Activated CD8-positive, alpha-beta memory T cell treated with anti-CD3 and anti-CD28 coated beads for 1 hour (primary cell): ENCODE measurements around the gene ARG2.

Experiments
- DNase-seq, 2 donors: peaks; one replicate each; pipeline ENCODE4 v3.0.0-alpha.2; 2020; ENCODE audit warnings: low read depth in 1 of 2; ENCODE audit errors: extremely low read depth in 1 of 2

Gene ARG2

DNA sequence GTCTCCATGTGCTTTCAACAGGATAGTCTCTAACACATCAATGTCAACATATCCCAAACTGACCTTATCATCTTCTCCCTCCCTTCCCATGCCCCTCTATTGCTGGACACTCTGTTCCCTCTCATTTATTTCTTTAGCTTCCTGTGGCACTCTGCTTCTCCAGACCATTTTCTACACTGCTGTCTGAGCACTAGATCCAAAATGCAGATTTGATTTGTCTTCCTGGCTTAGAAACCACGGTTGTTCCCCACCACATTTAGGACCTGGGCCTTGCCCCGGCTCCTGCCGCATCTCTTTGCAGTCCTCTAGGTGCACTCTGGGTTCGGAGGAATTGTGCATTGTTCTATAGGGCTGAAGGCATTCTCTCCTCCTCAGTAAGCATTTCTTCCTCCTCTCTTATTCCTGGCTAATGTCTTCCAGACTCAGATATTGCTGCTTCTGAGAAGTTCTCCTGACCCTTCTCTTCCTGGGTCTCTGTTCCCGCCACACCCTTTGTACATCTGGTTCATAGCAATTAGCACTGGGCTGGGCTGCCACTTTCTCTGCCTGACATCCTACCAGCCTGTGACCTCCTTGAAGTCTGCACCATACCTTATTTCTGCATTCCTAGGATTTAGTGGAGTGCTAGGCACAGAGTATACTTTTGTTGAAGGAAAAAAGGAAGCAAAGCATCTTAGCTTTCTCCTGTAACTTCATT is 13.9 kb downstream of the ARG2 start:
- DNase-seq: no peak

DNA sequence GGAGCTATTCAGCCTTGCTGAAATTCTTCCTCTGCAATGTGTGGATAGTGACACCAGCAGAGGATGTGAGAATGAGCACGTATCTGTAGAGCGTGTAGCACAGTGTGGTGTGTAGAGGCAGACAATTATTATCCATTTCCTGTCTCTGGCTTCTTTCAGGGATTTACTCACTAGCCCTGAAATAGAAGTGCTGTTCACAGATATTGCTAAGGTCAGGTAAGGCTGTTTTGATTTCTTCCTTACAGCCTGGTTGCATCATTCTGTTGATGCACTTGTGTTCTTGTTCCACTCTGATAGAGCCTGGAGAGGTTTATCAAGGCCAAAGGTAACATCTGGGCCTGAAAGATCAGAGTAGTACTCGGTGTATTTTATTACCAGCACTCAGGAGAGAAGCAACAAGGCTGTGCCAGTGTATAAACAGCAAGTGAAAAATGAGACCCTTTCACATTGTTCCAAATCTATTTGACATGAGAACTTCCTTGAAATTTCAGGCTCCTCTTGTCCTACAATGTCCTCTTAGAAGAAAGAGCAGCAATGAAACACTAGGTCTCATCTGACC is 16.7 kb downstream of the ARG2 start:
- DNase-seq: no peak

DNA sequence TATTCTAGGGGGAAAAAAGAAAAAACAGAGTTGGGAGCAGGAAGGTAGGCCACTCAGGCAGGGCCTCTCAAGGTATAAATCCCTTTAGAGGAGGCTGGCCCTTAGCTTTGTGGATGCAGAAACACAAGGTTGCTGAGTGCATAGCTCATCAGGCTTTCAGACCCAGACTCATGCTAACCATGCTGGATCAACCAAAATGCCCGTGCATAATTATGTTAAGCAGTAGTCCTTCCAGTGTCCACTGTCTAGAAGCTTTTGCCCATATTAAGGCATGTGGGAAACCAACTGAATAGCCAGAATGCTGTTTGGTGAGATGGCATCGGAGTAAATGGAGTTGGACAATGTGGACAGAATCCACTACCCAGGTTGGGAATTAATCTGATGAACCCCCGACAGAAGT is 18.9 kb downstream of the ARG2 start:
- no peak for DNase-seq

DNA sequence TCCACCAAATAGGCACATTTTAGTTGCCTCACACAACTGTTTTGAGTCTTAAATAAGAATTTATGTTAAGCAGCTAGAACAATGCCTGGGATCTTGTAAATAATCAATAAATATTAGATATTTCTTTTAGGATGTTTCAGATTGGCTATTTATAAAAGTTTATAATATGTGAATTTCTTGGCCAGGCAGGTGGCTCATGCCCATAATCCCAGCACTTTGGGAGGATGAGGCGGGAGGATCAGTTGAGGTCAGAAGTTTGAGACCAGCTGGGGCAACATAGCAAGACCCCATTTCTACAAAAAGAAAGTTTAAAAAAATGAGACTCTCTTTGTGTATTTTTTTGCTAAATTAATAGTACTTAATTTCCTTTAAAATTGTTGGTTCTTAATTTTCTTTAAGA is 21.8 kb downstream of the ARG2 start:
- DNase-seq: no peak

DNA sequence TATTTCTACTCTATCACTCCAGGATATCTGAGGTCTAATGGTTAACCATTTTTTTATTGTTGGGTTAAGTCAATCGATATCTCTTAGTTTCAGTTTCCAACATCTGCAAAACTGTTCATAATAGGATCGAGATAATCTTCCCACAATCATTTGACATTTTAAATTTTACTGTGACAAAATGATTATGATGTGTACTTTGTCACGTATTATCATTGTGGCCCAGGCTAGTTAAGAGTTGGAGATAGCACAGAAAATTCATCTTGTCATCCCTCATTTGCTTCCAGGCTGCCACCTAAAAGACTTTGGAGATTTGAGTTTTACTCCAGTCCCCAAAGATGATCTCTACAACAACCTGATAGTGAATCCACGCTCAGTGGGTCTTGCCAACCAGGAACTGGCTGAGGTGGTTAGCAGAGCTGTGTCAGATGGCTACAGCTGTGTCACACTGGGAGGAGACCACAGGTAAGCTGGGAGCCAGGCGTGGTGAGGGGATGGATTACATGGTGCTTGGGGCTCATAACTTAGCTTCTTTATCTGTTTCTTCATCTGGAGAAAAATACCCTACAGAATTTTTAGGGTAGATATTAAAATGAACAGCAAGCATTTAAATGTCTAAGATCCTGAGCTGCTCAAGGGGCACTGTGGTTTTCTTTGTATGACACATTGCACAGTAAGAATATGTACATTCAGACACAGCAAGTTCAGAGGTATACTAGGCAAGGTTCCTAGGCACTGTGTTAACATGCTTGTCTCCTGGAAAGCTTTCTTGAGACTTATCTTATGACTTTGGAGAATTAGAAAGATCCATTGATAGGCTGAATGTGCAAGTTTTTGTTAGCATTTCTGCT is 22.4 kb downstream of the ARG2 start:
- no peak for DNase-seq

DNA sequence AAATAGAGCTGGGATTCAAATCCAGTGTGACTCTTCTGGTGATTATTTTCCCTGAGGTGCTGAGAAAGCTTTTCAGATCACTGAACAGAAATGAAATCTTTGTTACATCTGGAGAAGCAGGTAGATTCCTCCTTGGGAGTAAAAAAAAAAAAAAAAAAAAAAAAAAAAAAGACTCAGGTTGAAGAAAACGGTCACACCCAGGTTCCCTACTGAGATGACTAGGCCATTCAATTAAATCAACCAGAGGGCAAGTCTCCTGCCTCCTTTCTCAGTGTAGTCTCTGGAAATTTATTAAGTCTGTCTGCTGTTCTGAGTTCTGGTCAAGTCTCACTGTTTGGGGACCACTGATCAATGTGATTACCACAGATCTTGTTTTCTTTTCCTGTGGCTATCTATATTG is 24.0 kb downstream of the ARG2 start:
- DNase-seq: no peak

DNA sequence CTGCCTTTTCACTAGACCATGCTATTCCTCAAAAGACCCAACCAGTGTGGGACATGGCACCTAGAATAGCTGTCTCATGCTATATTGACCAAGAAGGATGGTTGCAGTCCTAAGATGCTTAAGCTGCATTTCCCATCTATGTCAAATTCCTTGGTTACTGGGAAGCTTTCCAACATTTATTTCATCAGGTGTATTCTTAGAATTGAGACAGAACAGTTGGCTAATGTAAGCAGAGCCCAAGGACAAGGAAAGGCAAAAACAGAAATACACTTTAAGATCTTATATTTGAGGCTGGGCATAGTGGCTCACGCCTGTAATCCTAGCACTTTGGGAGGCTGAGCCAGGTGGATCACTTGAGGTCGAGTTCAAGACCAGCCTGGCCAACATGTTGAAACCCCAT is 24.7 kb downstream of the ARG2 start:
- DNase-seq: no peak

DNA sequence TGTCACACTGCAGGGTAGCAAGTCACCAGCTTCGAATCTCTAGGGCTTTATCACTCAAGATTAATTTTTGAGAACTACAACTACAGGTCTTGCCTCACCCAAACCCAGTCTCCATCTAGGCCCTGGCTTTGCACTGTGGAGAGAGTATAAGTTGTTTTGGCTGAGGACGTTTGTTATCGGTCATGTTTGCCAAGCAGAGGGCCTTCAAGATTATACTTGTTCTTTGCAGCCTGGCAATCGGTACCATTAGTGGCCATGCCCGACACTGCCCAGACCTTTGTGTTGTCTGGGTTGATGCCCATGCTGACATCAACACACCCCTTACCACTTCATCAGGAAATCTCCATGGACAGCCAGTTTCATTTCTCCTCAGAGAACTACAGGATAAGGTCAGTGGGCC is 25.7 kb downstream of the ARG2 start:
- DNase-seq: no peak

DNA sequence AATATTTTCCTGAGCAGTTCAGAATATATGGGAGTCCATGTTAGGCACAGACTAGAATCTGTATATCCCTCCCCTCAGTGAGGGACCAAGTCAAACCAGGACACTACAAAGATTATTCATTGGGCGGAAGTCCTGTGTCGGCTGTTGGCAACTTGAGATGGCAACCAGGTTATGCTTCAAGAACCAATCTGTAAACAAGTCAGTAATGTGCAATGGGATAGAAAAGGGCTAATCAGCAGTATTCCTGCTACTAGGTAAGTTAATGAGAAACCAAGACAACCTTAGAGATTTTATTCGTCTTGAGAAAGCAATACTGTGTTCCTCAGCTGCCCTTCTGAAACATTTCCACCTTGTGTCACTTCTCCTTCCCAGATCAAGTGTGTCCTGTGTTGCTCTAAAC is 26.4 kb downstream of the ARG2 start:
- no peak for DNase-seq

DNA sequence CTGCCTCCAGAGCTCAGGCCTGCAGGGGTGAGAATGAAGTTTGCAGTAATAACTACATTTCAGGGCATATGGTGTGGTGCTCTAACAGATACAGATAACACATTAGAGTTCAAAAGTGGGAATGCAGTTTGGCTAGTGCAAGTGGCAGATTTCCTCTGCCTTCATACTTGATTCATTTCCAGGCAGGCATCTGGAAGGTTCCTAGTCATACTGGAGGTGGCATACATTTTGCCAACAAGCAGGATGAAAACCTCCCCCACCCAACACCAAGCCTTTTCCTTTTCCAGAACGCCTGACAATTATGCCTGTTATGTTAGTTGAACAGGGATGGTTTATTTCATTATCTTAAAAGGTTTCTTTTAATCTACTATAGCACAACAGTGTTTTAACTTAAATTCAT is 30.4 kb downstream of the ARG2 start:
- no peak for DNase-seq

DNA sequence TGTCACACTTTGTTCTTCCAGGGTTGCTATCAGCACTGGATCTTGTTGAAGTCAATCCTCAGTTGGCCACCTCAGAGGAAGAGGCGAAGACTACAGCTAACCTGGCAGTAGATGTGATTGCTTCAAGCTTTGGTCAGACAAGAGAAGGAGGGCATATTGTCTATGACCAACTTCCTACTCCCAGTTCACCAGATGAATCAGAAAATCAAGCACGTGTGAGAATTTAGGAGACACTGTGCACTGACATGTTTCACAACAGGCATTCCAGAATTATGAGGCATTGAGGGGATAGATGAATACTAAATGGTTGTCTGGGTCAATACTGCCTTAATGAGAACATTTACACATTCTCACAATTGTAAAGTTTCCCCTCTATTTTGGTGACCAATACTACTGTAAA is 31.0 kb downstream of the ARG2 start:
- DNase-seq: no peak

DNA sequence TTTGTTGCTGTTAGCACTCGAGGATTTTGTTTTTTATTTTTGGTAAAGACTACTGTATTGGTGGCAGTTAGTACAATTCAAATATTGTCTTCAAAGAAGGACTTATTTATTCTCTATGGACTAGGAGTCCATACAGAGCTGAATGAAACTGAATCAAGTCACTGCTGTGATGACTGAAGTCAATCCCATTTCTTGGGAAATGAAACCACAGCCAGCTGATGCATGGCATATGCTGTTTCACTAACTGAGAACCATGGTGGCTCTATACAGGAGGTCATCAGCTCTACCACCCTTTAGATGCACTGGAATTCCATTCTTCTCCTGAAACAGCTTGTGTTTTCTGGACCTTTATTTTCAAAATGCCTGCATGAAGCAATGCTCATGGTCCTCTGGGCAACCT is 32.5 kb downstream of the ARG2 start:
- DNase-seq: no peak

DNA sequence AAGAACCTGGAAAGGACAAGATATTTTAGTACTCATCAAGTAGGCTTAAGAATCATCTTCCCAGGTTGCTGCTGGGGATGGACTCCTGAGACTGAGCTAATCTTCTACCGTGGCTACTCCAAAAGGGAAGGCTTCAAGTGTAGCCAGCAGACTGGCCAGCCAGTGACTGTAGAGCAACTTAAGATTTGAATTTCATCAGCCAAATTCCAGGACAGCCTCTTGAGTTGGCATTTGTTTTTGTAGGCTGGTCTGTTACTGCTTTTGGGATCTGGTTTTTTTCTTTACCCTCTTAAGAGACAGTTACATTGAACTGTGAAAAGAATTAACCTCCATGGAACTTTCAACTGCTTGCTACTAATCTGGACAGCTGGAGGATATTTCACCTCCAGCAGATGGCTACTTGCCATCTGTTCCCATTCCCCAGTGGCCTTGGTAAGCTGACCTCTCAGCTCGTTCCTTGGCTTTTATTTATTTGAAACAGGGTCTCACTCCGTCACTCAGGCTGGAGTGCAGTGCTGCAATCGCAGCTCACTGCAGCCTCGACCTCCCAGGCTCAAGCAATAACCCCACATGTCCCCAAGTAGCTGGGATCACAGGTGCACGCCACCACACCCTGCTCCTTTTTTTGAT is 34.0 kb downstream of the ARG2 start:
- DNase-seq: no peak

DNA sequence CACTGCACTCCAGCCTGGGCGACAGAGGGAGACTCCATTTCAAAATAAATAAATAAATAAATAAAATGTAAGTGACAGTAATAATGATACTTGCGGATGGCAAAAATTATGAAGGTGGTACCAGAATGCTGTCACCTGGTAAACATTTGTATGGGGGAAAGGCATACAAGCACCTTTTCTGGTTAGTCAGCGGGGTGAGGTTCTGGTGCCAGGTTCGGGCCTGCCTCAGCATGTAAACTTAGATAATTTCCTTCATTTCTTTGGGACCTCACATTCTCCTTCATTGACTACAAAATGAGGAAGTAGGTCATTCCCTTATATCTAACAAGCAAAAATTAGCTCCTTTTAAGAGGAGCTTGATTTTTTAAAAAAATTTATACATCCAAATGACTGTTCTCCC is 43.9 kb downstream of the ARG2 start:
- DNase-seq: no peak

DNA sequence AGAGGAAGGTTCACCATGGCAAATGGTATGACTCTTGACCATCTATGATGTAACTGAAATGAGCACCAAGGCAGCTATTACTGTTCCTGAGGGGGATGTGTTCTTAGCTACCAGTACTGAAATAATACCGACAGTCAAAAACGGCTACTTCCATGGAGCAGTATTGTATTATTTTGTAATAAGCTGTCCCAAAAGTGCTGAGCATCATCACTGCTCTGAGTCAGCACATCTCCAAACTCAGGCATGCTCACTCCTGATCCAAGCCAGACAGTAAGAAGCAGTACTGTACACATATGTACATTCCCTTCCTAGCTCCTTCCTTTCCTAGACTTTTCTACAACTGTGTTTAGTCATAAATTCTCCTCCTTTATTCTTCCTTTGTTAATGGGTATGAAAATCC is 46.1 kb downstream of the ARG2 start:
- DNase-seq: no peak

DNA sequence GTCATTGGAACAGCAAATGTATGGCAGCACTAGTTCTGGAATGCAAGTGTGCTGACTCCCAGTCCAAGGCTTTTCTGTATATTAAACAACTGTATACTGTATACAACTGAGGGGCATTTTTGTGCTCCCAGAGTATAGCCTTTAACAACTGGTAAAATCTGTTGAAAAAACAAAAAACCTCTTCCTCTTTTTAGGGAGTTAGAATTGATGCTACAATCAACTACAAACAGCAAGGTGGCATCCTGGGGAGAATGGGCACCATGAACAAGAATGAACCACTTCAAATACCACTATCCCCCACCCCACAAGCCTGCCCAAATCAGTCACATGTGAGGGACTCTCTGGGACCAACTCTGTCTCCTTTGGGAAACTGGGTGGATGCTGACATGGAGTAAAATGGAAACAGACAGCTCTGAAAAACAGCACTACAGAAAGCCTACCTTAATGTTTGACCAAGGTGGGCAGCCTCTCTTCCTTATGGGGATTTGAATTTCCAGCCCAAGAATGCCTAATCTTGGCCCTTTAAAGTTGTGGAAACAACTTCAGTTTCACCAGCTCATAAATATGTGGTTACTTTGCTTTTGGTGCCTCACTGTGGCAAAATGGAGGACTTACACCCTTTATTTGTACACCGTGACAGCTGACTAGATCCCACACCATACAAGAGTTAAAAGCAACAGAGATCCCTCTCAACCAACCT is 47.2 kb downstream of the ARG2 start:
- DNase-seq: no peak

DNA sequence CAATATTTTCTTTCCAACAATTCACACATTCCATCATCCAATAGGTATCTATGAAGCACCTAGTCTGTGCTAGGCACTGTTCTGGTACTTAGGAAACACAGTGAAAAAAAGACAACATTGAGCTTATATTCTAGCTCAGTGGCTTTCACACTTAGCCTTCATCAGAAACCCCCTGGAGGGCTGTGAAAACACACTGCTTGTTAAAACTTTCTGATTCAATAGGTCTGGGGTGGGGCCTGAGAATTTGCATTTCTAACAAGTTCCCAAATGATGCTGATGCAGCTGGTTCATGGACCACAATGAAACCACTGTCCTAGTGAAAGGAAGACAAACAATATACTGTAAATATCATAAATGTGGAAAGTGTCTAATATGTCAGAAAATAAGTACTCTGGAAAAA is 48.8 kb downstream of the ARG2 start:
- no peak for DNase-seq

DNA sequence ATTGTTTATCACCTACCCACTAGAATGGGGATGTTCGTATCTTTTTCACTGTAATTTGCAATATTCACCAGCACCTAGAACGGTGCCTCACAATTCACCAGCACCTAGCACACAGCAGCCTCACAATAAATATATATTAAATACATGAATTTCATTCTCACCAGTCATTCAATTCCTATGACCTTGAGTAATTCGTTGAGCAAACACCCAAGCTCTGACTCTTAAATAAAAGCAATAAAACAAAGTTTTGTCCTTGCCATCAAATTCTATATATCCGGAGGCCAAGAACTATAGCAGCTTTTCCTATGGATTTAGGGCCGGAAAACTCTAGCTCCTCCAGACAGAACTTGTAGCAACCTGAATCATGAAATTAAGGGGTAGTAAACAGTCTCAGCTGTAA is 53.7 kb downstream of the ARG2 start:
- no peak for DNase-seq

DNA sequence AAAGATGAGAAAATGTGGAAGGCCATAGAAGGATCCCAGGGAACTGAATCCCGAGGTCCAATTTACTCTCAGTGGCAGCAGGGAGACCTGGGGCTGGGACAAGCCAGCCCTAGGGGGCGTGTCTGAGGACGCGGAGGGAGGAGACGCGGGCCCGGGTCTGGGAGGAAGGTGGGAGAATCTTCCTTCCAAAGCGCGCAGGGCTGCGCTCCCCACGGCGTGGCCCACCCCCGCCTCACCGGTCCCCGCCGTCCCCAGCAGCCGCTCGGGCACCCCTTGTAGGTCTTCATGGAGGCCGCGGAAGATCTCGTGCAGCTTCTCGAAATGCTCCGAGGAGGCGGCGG is 54.4 kb downstream of the ARG2 start:
- DNase-seq: no peak

DNA sequence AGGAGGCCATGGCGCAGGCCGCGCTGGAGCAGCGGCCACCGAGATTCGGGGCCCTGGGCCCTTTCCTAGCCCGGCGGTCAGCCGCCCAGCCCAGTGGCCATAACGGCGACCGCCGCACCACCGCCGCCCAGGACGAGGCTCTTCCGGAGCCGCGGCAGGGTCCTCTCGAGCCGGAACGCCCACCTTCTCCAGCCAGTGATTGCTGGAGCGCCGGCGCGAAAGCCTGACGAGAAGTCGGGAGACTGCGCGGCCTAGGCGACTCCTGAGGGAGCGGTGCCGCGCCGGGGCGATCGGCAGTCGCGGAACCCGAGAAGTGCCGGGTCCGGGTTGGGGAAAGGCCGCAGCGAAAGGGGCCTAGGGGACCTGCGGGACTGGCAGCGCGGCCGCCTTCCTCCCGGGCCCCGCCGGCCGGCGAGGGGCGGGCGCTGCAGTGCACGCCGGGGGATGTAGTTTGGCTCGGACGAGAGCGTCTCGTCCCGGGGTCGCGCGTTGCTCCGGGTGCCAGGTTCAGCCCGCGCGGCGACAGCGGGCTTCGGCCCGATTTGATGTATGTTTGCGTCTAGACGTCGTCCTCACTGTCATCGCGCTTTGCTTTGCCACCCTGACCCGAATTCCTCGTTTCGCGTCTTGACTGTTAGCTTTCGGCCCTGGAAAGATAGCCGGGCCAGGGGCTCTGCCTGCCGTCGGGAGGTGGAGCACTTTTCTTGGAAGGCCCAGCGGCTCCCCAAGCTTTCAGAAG is 54.9 kb downstream of the ARG2 start, which contains the start of gene VTI1B:
Gene VTI1B (minus strand): TSS at position 153 of the 739 bp plus-strand sequence. CDS start 143 bp downstream, at position 10.
- DNase-seq: peak; percentile 38 to 70

DNA sequence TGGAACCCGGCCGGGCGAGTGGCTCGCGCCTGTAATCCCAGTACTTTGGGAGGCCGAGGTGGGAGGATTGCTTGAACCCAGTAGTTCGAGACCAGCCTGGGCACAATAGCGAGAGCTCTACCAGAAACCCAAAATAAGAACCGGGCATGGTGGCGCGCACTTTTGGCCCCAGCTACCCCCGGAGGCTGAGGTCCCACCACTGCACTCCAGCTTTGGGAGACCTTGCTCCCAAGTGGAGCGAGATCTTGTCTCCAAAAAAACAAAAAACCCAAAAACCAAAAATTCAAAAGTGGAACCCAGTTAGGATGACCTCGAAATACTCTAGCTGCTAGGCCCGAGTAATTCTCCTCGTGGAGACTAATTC is 55.5 kb downstream of the ARG2 start:
- no peak for DNase-seq
